H1 (cell line): ENCODE data around the gene GANAB. TPM values are rescaled to one million over a fixed set of nuclear protein-coding genes. Genes with fewer than 3 reads are reported as not detected.

Experiments used
- CTCF ChIA-PET: fragments of 300-600 bp; sonication (Branson Sonifier 250); formaldehyde crosslinking; loops from one replicate; lab custom pipeline; 2021; ENCODE audit not compliant: partially characterized antibody; lab: Charles Lee
- POLR2A ChIA-PET: fragments of 300-600 bp; sonication (Branson Sonifier 250); formaldehyde crosslinking; loops from one replicate; lab custom pipeline; 2021; ENCODE audit warnings: inconsistent platforms; ENCODE audit not compliant: partially characterized antibody; lab: Charles Lee
- DNase-seq, 2 experiments: peaks; one replicate each; pipeline versions ENCODE4 v3.0.0 to v3.0.0-alpha.2; 2010 to 2022; ENCODE audit warnings: low spot score in 2 of 2, low read depth in 1 of 2, mixed read lengths in 1 of 2
- FAIRE-seq: peaks from 2 replicates; lab custom pipeline; 2011; peaks lifted over from hg19 to GRCh38; lab: Jason Lieb, UNC
- H2AFZ ChIP-seq: 2 replicates; pipeline ENCODE4 v1.8.1; 2012; ENCODE audit warnings: low read length, inconsistent platforms
- H2AK5ac ChIP-seq: 2 replicates; pipeline ENCODE4 v1.6.1; 2013; ENCODE audit warnings: low read depth, low read length
- H2BK120ac ChIP-seq: replicated peaks from 2 replicates; pipeline ENCODE3; 2013; ENCODE audit warnings: low read depth, low read length, inconsistent platforms
- H2BK12ac ChIP-seq: 2 replicates; pipeline ENCODE4 v1.6.1; 2013; ENCODE audit warnings: low read depth, low read length
- H2BK15ac ChIP-seq: 2 replicates; pipeline ENCODE4 v1.6.1; 2013; ENCODE audit warnings: low read length
- H2BK20ac ChIP-seq: 2 replicates; pipeline ENCODE4 v1.6.1; 2013; ENCODE audit warnings: low read length
- H2BK5ac ChIP-seq: 2 replicates; pipeline ENCODE4 v1.6.1; 2013; ENCODE audit warnings: low read depth, low read length
- H3K14ac ChIP-seq: 2 replicates; pipeline ENCODE4 v1.6.1; 2013; ENCODE audit warnings: inconsistent platforms; ENCODE audit not compliant: insufficient read length
- H3K18ac ChIP-seq: 2 replicates; pipeline ENCODE4 v1.6.1; 2013; ENCODE audit warnings: low read length; ENCODE audit errors: extremely low read depth
- H3K23ac ChIP-seq: 2 replicates; pipeline ENCODE4 v1.6.1; 2013; ENCODE audit warnings: inconsistent platforms; ENCODE audit not compliant: insufficient read length
- H3K23me2 ChIP-seq: 2 replicates; pipeline ENCODE4 v1.6.1; 2013; ENCODE audit warnings: low read depth, low read length
- H3K27ac ChIP-seq: 2 replicates; pipeline ENCODE4 v1.6.1; 2011; ENCODE audit warnings: low read depth, low read length, inconsistent platforms
- H3K27me3 ChIP-seq, 4 experiments: replicated peaks in 1 of 4; 1 replicate in 1 of 4; 2 replicates in 3 of 4; pipeline versions ENCODE4 v1.6.1 to v1.8.1; 2011 to 2013; ENCODE audit warnings: low read length in 3 of 4, mild to moderate bottlenecking in 3 of 4, inconsistent platforms in 2 of 4, mixed read lengths in 2 of 4, moderate library complexity in 1 of 4; ENCODE audit not compliant: control insufficient read depth in 3 of 4, insufficient read depth in 3 of 4; ENCODE audit errors: extremely low read depth in 1 of 4
- H3K36me3 ChIP-seq, 4 experiments: 2 replicates each; pipeline versions ENCODE4 v1.6.1 to v1.8.1; 2011 to 2013; ENCODE audit warnings: mild to moderate bottlenecking in 4 of 4, low read length in 3 of 4, moderate library complexity in 2 of 4, control low read depth in 1 of 4, inconsistent platforms in 1 of 4; ENCODE audit not compliant: insufficient read depth in 4 of 4, control insufficient read depth in 2 of 4
- H3K4ac ChIP-seq: replicated peaks from 2 replicates; pipeline ENCODE3; 2013; ENCODE audit warnings: low read length, low read depth, mixed read lengths, inconsistent platforms; ENCODE audit not compliant: insufficient read length
- H3K4me1 ChIP-seq, 4 experiments: replicated peaks in 1 of 4; 1 replicate in 1 of 4; 2 replicates in 3 of 4; pipeline versions ENCODE4 v1.6.1 to v1.8.1; 2011 to 2013; ENCODE audit warnings: low read length in 3 of 4, inconsistent platforms in 2 of 4, mixed read lengths in 1 of 4; ENCODE audit not compliant: insufficient read depth in 4 of 4, control insufficient read depth in 3 of 4
- H3K4me2 ChIP-seq, 2 experiments: 2 replicates each; pipeline versions ENCODE4 v1.6.1 to v1.8.1; 2011 to 2013; ENCODE audit warnings: low read depth in 2 of 2, low read length in 2 of 2, control low read depth in 1 of 2, inconsistent platforms in 1 of 2, mild to moderate bottlenecking in 1 of 2; ENCODE audit not compliant: insufficient read depth in 1 of 2
- H3K4me3 ChIP-seq, 4 experiments: fragments of 200-600, 300-600 bp in 1 of 4; sonication (generic), shearing (Covaris generic), sonication (Bioruptor Twin) in 1 of 4; 2 replicates each; pipeline versions ENCODE4 v1.5.1 to v1.8.1; 2011 to 2016; ENCODE audit warnings: low read length in 4 of 4, low read depth in 3 of 4, control low read depth in 2 of 4, inconsistent platforms in 2 of 4, mild to moderate bottlenecking in 2 of 4, mixed read lengths in 1 of 4, moderate library complexity in 1 of 4; ENCODE audit not compliant: insufficient read depth in 2 of 4; ENCODE audit errors: extremely low read depth in 1 of 4
- H3K56ac ChIP-seq: replicated peaks from 2 replicates; pipeline ENCODE3; 2013; ENCODE audit warnings: low read depth, mild to moderate bottlenecking, mixed read lengths, low read length, inconsistent platforms; ENCODE audit not compliant: insufficient read length
- H3K79me1 ChIP-seq: 2 replicates; pipeline ENCODE4 v1.6.1; 2013; ENCODE audit warnings: low read depth, low read length, control low read depth
- H3K79me2 ChIP-seq, 2 experiments: 2 replicates each; pipeline versions ENCODE4 v1.6.1 to v1.8.1; 2012 to 2013; ENCODE audit warnings: low read length in 2 of 2, mild to moderate bottlenecking in 2 of 2, inconsistent platforms in 1 of 2; ENCODE audit not compliant: insufficient read depth in 2 of 2, control insufficient read depth in 1 of 2
- H3K9ac ChIP-seq, 4 experiments: replicated peaks in 1 of 4; 1 replicate in 1 of 4; 2 replicates in 3 of 4; pipeline versions ENCODE4 v1.6.1 to v1.8.1; 2011 to 2013; ENCODE audit warnings: low read depth in 3 of 4, low read length in 3 of 4, control low read depth in 2 of 4, mild to moderate bottlenecking in 2 of 4, moderate library complexity in 2 of 4, inconsistent platforms in 1 of 4; ENCODE audit errors: extremely low read depth in 1 of 4
- H3K9me3 ChIP-seq, 2 experiments: 2 replicates each; pipeline versions ENCODE4 v1.6.1 to v1.8.1; 2012 to 2013; ENCODE audit warnings: mild to moderate bottlenecking in 2 of 2, moderate library complexity in 2 of 2, control low read depth in 1 of 2, inconsistent platforms in 1 of 2, low read depth in 1 of 2, low read length in 1 of 2, mixed read lengths in 1 of 2; ENCODE audit not compliant: insufficient read depth in 2 of 2
- H4K20me1 ChIP-seq, 2 experiments: replicated peaks in 1 of 2; 2 replicates each; pipeline versions ENCODE3 to v1.8.1; 2011 to 2013; ENCODE audit warnings: inconsistent platforms in 2 of 2, low read length in 2 of 2, mild to moderate bottlenecking in 1 of 2; ENCODE audit not compliant: insufficient read depth in 2 of 2, control insufficient read depth in 1 of 2
- H4K5ac ChIP-seq: 2 replicates; pipeline ENCODE4 v1.6.1; 2013; ENCODE audit warnings: low read length, low read depth, mixed read lengths, inconsistent platforms; ENCODE audit not compliant: insufficient read length
- H4K8ac ChIP-seq: 2 replicates; pipeline ENCODE4 v1.8.0; 2013; ENCODE audit warnings: mild to moderate bottlenecking, moderate library complexity, low read length, inconsistent platforms; ENCODE audit not compliant: insufficient read depth; ENCODE audit errors: extremely low read depth
- H4K91ac ChIP-seq: replicated peaks from 2 replicates; pipeline ENCODE3; 2013; ENCODE audit warnings: low read length, mixed read lengths, inconsistent platforms; ENCODE audit not compliant: insufficient read length
- CHD1 ChIP-seq: IDR thresholded peaks from 2 replicates; pipeline ENCODE4 v1.6.1; 2012; ENCODE audit warnings: low read depth, low read length, improper control_type of control experiment
- E2F6 ChIP-seq: IDR thresholded peaks from 2 replicates; pipeline ENCODE4 v1.6.1; 2012; ENCODE audit warnings: inconsistent platforms
- EGR1 ChIP-seq: IDR thresholded peaks from 2 replicates; pipeline ENCODE4 v1.6.1; 2011; ENCODE audit warnings: low read depth, low read length, borderline replicate concordance
- NRF1 ChIP-seq: IDR thresholded peaks from 2 replicates; pipeline ENCODE4 v1.6.1; 2011; ENCODE audit warnings: mild to moderate bottlenecking, low read depth, low read length, improper control_type of control experiment
- RXRA ChIP-seq: IDR thresholded peaks from 2 replicates; pipeline ENCODE4 v1.6.1; 2011; ENCODE audit warnings: low read depth, mild to moderate bottlenecking, low read length, moderate library complexity; ENCODE audit not compliant: insufficient read depth
- SAP30 ChIP-seq: fragments of 300-600 bp; sonication (generic); IDR thresholded peaks from 2 replicates; pipeline ENCODE4 v1.7.1; 2012; ENCODE audit warnings: low read length, moderate library complexity, mild to moderate bottlenecking, inconsistent platforms; ENCODE audit not compliant: insufficient read depth, insufficient replicate concordance
- SP1 ChIP-seq: IDR thresholded peaks from 2 replicates; pipeline ENCODE4 v1.6.1; 2011; ENCODE audit warnings: low read depth, low read length
- SP2 ChIP-seq: IDR thresholded peaks from 2 replicates; pipeline ENCODE4 v1.6.1; 2012; ENCODE audit warnings: mild to moderate bottlenecking, low read length, inconsistent platforms
- TBP ChIP-seq: IDR thresholded peaks from 2 replicates; pipeline ENCODE4 v1.6.1; 2011; ENCODE audit warnings: low read depth, low read length, improper control_type of control experiment
- TEAD4 ChIP-seq: IDR thresholded peaks from 2 replicates; pipeline ENCODE4 v1.6.1; 2012; ENCODE audit warnings: low read depth, low read length, inconsistent platforms, mixed read lengths
- USF2 ChIP-seq: IDR thresholded peaks from 2 replicates; pipeline ENCODE4 v1.6.1; 2011; ENCODE audit warnings: low read length, improper control_type of control experiment
- WGBS, 2 experiments: shearing (Covaris generic) in 1 of 2; methylation state at CpG; one replicate each; pipeline versions ENCODE4 v1.1.6 to v1.1.7; 2013 to 2015; ENCODE audit warnings: low lambda C conversion rate in 2 of 2, mixed read lengths in 2 of 2, inconsistent platforms in 1 of 2, low coverage in 1 of 2, missing lambda C conversion rate in 1 of 2; ENCODE audit not compliant: insufficient replicate concordance in 2 of 2, insufficient coverage in 1 of 2, insufficient read length in 1 of 2; ENCODE audit errors: extremely low coverage in 1 of 2, missing lambda C conversion rate in 1 of 2; 5-methylcytosine and 5-hydroxymethylcytosine counted together
- polyA plus RNA-seq, 7 experiments: library from polyadenylated mRNA; depleted of rRNA in 3 of 7; stranded (reverse) in 5 of 7; unstranded in 2 of 7; fragments of >200 nt in 5 of 7; fragments of 200-250 nt in 2 of 7; gene quantifications; 1 replicate in 5 of 7; 2 replicates in 1 of 7; 4 replicates in 1 of 7; pipeline versions ENCODE4 v1.2.1 to v1.2.3, GENCODE V29; 2011 to 2013; ENCODE audit warnings: missing spikeins in 2 of 7, mixed read lengths in 2 of 7
- total RNA-seq: library from RNA; stranded (reverse); fragmentation: NEBNext Ultra II Directional; extraction: Animal tissue kit (Norgen Biotek cat#: 25700); gene quantifications from 2 replicates; pipeline ENCODE4 v1.2.1, GENCODE V29; 2021

Gene GANAB
- total and polyA plus RNA-seq, 2 of the 8 experiments (the other 6 are each of a cell fraction or from before 2014, with no cell fraction given), result 289 to 330 TPM

- no peak for DNase-seq
- ChIA-PET CTCF (interaction anchor here (0.7 kb wide), 1 partner anchor 13 kb away, joined by 3 read pairs; no protein-coding TSS in a partner anchor), POLR2A (interaction anchor here (0.9 to 1.3 kb wide), 4 partner anchors 9 to 16 kb away, joined by 3 to 11 read pairs (median 4); partner anchors contain the start of gene TUT1)
- Histone ChIP-seq H3K23ac (no peak overlapping the region), H3K9ac (no peak overlapping the region), H2BK5ac (no peak overlapping the region), H3K4me3 (no peak overlapping the region), H2BK12ac (no peak overlapping the region), H3K4me1 (no peaks in the 10 kb centered on the region), H3K56ac (no peak overlapping the region), H3K27me3 (no peaks in the 10 kb centered on the region), H2BK20ac (no peak overlapping the region), H3K79me1 (peaks cover 5% of the 10 kb centered on the region; the same call in 1 of the 2 replicates), H2AK5ac (no peak overlapping the region), H3K79me2 (0 out of 4 replicates have a peak, but pooled peaks cover 0 to 1% of the 10 kb centered on the region in 2 experiments), H4K20me1 (peaks cover 0 to 1% of the 10 kb centered on the region in 2 experiments), H3K36me3 (peaks cover 5 to 27% (median 17%) of the 10 kb centered on the region in 4 experiments), H3K27ac (no peak overlapping the region), H4K91ac (no peak overlapping the region), H4K8ac (no peak overlapping the region), H2BK15ac (no peak overlapping the region), H3K14ac (no peak overlapping the region), H3K18ac (no peak overlapping the region), H4K5ac (no peak overlapping the region), H3K4ac (no peak overlapping the region), H3K23me2 (no peaks in the 10 kb centered on the region), H3K9me3 (no peaks in the 10 kb centered on the region), H2AFZ (no peak overlapping the region), H3K4me2 (no peak overlapping the region), H2BK120ac (no peak overlapping the region)
- no peak for FAIRE-seq
- WGBS, 2 experiments, result 93% methylated on average over 18 of the region's 18 CpGs; no CpG with 5 or more reads in 1 of the 2 experiments
- TF ChIP-seq TEAD4 (no peak), RXRA (no peak), USF2 (no peak), NRF1 (no peak), E2F6 (no peak), SP2 (no peak), CHD1 (no peak), TBP (no peak), EGR1 (no peak), SP1 (no peak), SAP30 (no peak)
These were observed 65.3 kb downstream of the GANAB start for GRCh38 chr11:62580959-62581715.
